Ascending aorta (tissue), 2 donors: Measurements from ENCODE around the gene ABCF1. TPM values are rescaled to one million over a fixed set of nuclear protein-coding genes. Genes with fewer than 3 reads are reported as not detected.
A peak's percentile ranks its signal among the peaks of the same experiment; 100 is the strongest.

ENCODE experiments used
- DNase-seq, 2 donors: peaks; one replicate each; pipeline ENCODE4 v3.0.0-alpha.2; 2019; ENCODE audit warnings: low spot score in 2 of 2
- H3K27ac ChIP-seq, 2 donors: fragments of 200-600 bp; sonication (generic); one replicate each; pipeline ENCODE4 v1.5.1; 2016 to 2017; ENCODE audit warnings: mild to moderate bottlenecking in 1 of 2
- H3K27me3 ChIP-seq: fragments of 200-600 bp; sonication (generic); one replicate; pipeline ENCODE4 v1.5.1; 2017
- H3K36me3 ChIP-seq, 2 donors: fragments of 200-600 bp; sonication (generic); one replicate each; pipeline ENCODE4 v1.5.1; 2016
- H3K4me1 ChIP-seq, 2 donors: fragments of 200-600 bp; sonication (generic); one replicate each; pipeline ENCODE4 v1.5.1; 2016 to 2017; ENCODE audit warnings: mild to moderate bottlenecking in 1 of 2
- H3K4me3 ChIP-seq, 2 donors: fragments of 200-600 bp; sonication (generic); one replicate each; pipeline ENCODE4 v1.5.1; 2016 to 2017; ENCODE audit warnings: mild to moderate bottlenecking in 1 of 2
- H3K9me3 ChIP-seq, 2 donors: fragments of 200-600 bp; sonication (generic); one replicate each; pipeline ENCODE4 v1.5.1; 2016
- CTCF ChIP-seq, 3 experiments: fragments of 200-600 bp in 2 of 3; fragments of 450-650 bp in 1 of 3; sonication (generic) in 2 of 3; IDR thresholded peaks; one replicate each; pipeline ENCODE4 v1.5.1; 2016 to 2019; ENCODE audit warnings: antibody characterized with exemption in 3 of 3, mild to moderate bottlenecking in 1 of 3, moderate library complexity in 1 of 3
- intact Hi-C: fragments of 100-400 bp; cut with DNase I; formaldehyde crosslinking; loops from one replicate; pipeline ENCODE4 v1.15.1; 2023
- total RNA-seq: library from RNA; depleted of rRNA; stranded (reverse); fragments of >200 nt; gene quantifications from one replicate; pipeline ENCODE4 v1.1.0, GENCODE V29; 2016

Gene ABCF1
- total RNA-seq, 1 donor from 2014 or later, result 36.6 TPM

- TF ChIP-seq CTCF (IDR thresholded peaks at IDR 0.05), result no peak
- DNase-seq, result no peak
- Histone ChIP-seq H3K36me3 (no peaks in the 10 kb centered on the region), H3K27me3 (no peaks in the 10 kb centered on the region), H3K9me3 (no peaks in the 10 kb centered on the region), H3K27ac (peak overlapping the region; percentile 89 to 92), H3K4me3 (peak overlapping the region; percentile 72 to 91), H3K4me1 (peaks cover 9 to 19% of the 10 kb centered on the region in 2 donors)
- intact Hi-C loops, result loop anchor here (1.0 to 2.0 kb wide), 2 partner anchors 13 to 44 kb away; partner anchors contain the start of gene PRR3
Observed at GRCh38 chr6:30570740-30571074, 535 bp upstream of the ABCF1 start.

GRCh38 chr6:30571762-30572082, 480 bp downstream of the ABCF1 start:
- peak overlapping the region; percentile 72 to 91 for H3K4me3 ChIP-seq
- no peak for DNase-seq
- H3K9me3 ChIP-seq, result no peaks in the 10 kb centered on the region
- TF ChIP-seq CTCF (IDR thresholded peaks at IDR 0.05), result no peak
- H3K4me1 ChIP-seq, result peaks cover 9 to 19% of the 10 kb centered on the region in 2 donors
- H3K27ac ChIP-seq, result peak overlapping the region; percentile 89 to 92
- intact Hi-C loops, result loop anchor here (1.0 to 2.0 kb wide), 2 partner anchors 14 to 43 kb away; partner anchors contain the start of gene PRR3
- H3K36me3 ChIP-seq, result peaks cover 0 to 3% of the 10 kb centered on the region in 2 donors
- no peaks in the 10 kb centered on the region for H3K27me3 ChIP-seq

- DNase-seq, result no peak
- Histone ChIP-seq H3K27ac (peak overlapping the region; percentile 89 to 92), H3K36me3 (peaks cover 3 to 4% of the 10 kb centered on the region in 2 donors), H3K4me3 (peak overlapping the region; percentile 72 to 91), H3K9me3 (no peaks in the 10 kb centered on the region), H3K27me3 (no peaks in the 10 kb centered on the region), H3K4me1 (peaks cover 9 to 19% of the 10 kb centered on the region in 2 donors)
- intact Hi-C loops, result no loop called here
- TF ChIP-seq CTCF (IDR thresholded peaks at IDR 0.05), result no peak
Observed at GRCh38 chr6:30572148-30572547, 906 bp downstream of the ABCF1 start.

GRCh38 chr6:30573113-30573512, 1.9 kb downstream of the ABCF1 start:
- Histone ChIP-seq H3K27me3 (no peaks in the 10 kb centered on the region), H3K27ac (no peak overlapping the region), H3K9me3 (no peaks in the 10 kb centered on the region), H3K4me3 (no peak overlapping the region), H3K36me3 (peaks cover 13 to 14% of the 10 kb centered on the region in 2 donors), H3K4me1 (peaks cover 9 to 19% of the 10 kb centered on the region in 2 donors)
- DNase-seq, result no peak
- no peak for TF ChIP-seq CTCF (IDR thresholded peaks at IDR 0.05)
- intact Hi-C loops, result no loop called here

GRCh38 chr6:30578051-30578450, 6.8 kb downstream of the ABCF1 start:
- DNase-seq, result no peak

More at GRCh38 chr6:30578051-30578450, 6.8 kb downstream of the ABCF1 start:
- peaks cover 61 to 62% of the 10 kb centered on the region in 2 donors for H3K36me3 ChIP-seq
- no peak overlapping the region for H3K27ac ChIP-seq
- intact Hi-C loops, result no loop called here
- no peaks in the 10 kb centered on the region for H3K9me3 ChIP-seq
- H3K27me3 ChIP-seq, result no peaks in the 10 kb centered on the region
- H3K4me1 ChIP-seq, result peaks cover 0 to 2% of the 10 kb centered on the region in 2 donors
- no peak overlapping the region for H3K4me3 ChIP-seq
- no peak for TF ChIP-seq CTCF (IDR thresholded peaks at IDR 0.05)
